ENCODE data around the gene NEK6.

- TF ChIP-seq POLR2A (IDR thresholded peaks at IDR 0.05) (no peak), CTCF (IDR thresholded peaks at IDR 0.05) (no peak)
Measured at GRCh38 chr9:124386201-124386600, 128.5 kb downstream of the NEK6 start.

Data from esophagus squamous epithelium (tissue), 4 donors.